GM19099 (cell line): ENCODE data around the gene SCGN.

Source experiments
- POLR2A ChIP-seq: IDR thresholded peaks from 3 replicates; pipeline ENCODE4 v1.6.1; 2011; ENCODE audit warnings: low read depth; ENCODE audit not compliant: insufficient read length; ENCODE audit errors: extremely low read depth

SCGN gene

GRCh38 chr6:25652007-25652515, at the start of gene SCGN:
SCGN (plus strand) TSS chr6:25652215; CDS start chr6:25652404, 189 bp downstream.
- no peak for TF ChIP-seq POLR2A

DNA sequence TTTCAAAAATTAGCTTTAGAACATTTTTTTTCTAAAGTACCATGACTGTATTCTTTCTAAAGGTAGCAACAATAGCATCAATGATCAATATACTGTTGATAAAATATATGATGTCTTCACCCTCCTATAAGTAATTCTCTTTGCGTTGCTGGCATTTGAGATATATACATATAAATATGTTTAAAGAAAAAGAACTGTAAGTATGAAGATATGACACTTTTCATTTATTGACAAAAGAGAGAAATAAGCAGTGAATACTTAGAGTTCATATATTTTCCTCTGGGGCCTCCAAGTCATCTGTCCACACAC, 49.4 kb upstream of the SCGN start:
- TF ChIP-seq POLR2A, result no peak

DNA sequence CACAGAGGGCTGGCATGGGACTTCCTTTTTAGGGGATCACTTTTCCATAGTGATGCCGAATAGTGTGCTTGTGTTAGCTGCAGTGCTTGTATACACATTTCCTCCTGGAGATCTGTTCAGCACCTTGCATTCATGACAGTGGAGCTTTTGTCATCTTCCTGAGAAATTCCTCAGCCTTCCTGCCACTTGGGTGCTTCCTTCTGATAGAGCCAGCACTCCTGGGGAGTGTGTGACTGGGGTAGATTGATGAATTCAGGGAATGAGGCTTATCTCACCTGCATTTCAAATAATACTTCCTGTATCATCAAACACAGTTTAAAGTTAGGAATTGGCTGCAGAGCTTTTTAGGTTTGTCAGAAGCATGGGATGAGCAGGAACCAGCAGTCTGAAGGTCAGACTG, 48.8 kb upstream of the SCGN start:
- no peak for TF ChIP-seq POLR2A

- TF ChIP-seq POLR2A, result no peak
These were observed 45.9 kb upstream of the SCGN start for GRCh38 chr6:25606151-25606550.

GRCh38 chr6:25608558-25609174, 43.3 kb upstream of the SCGN start:
- TF ChIP-seq POLR2A, result no peak

DNA sequence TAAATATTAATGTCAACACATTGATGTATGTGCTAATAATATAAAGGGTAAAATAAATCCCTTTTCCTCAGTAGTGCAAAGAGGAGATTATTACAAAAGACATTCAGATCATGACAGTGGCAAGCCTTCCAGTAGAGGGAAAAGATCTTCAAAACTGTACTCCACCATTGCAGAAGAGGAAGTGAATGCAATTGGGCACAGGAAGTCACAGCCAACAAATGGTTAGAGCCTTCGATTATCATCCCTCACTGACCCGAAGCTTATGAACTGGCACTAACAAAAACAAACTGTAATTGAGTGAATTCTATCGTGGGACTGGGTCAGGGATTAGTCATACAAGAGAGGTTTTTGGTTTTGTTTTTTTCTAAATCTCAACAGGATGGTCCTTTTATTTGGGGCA, 39.3 kb upstream of the SCGN start:
- TF ChIP-seq POLR2A, result no peak

DNA sequence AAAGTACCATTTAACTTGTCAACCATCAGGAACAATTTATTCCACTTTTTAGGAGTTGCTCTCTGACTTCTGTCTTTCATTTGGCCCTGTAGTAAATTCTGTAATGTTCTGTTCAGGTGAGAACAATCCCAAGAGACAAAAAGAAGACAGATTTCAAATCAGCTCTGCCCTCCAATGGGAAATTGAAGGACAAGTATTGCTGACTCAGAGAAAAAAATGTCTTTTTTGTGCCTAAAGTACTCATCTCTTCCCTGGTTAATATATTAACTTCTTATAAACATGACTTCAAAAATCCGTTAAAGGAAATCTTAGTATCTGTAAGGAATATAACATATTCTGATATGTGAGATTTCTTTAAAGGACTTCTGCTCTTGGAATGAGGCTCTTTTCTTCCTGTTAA, 38.6 kb upstream of the SCGN start:
- no peak for TF ChIP-seq POLR2A

DNA sequence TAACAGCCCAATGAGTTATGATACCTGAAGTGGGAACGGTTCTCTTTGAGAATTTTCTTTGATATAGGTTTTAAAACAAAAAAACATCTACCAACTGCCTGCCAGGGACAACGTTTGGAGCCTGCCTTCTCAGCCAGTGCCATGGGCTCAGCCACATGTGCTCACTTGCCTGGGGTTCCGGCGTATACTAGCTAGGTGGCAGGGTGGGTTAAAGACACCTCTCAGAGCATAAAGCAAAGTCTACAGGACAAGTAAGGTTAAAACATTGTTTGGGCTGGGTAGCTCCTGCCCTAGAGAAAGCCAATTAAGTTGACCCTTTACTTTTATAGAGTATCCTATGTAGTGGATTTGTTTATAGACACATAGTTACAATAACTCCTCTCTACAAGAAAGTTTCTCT, 38.0 kb upstream of the SCGN start:
- TF ChIP-seq POLR2A, result no peak

DNA sequence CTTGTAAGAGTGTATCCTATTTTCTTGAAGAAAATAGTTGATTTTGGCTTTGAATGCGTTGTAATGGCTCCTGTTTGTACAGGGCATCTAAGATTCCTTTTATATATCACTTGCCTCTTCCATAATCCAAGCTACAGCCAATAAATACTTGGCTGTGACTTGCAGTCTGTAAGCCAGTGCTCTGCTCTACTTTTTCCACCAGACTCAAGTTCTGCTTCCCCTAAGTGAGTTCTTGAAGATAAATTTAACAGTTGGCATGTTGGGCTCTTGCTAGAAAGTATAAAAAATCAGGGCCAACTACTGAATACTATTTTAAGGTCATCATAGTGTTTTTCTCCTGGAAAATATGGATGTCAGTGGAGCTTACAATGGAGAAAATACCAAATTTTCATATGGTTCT, 36.5 kb upstream of the SCGN start:
- TF ChIP-seq POLR2A, result no peak

GRCh38 chr6:25617997-25618396, 34.0 kb upstream of the SCGN start:
- no peak for TF ChIP-seq POLR2A

DNA sequence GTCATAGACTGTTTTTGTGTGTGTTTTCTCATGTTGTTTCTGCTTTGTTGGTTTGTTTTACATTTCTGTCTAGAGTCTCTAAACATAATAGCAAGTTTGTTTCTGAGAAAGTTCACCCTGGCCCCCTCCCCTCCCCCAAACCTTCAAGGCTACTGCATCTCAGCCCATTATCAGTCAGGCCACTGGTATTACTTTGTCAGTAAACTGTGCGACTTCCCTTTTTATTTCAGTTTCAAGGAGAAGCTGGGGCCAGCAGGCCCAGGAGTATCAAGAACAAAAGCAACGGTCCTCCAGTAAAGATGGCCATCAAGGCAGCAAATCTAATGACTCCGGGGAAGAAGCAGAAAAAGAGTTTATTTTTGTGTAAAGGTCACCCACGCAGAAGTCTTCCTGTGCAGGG, 32.8 kb upstream of the SCGN start:
- TF ChIP-seq POLR2A, result no peak

DNA sequence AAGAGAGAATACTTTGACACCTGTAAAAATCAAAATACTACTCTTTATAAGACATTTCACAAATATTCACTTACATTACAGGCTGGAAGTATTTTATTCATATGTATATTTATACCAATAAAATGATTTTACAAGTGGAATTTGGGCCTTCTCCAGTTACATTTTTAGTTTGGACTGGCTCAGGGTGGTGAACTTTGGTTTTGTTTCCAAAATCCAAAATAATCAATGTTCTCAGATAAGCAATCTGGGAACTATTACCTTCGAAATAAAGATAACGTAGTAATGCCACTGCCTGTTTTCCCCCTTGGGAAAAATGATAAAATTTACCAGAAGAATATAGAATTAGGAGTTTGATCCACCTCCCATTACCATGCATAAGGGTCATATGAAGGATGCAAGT, 31.6 kb upstream of the SCGN start:
- TF ChIP-seq POLR2A, result no peak

DNA sequence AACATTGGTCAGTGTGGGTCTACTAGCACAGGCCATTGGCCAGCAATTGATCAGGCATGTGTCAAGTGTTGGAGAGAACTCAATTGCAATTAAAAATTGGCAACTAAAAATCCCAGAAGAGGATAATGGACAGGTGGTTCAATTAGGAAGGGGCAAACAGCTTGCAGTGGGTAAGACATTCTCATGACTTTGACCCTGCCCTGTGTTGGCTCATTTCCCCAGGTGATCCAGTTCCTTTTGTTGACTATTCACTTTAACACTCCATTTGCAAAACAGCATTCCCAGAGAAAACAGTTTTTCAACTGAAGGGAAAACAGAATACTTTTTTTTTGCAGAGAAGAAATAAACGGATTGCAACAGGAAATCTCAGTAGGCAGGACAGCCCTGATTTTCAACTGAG, 28.9 kb upstream of the SCGN start:
- TF ChIP-seq POLR2A, result no peak

DNA sequence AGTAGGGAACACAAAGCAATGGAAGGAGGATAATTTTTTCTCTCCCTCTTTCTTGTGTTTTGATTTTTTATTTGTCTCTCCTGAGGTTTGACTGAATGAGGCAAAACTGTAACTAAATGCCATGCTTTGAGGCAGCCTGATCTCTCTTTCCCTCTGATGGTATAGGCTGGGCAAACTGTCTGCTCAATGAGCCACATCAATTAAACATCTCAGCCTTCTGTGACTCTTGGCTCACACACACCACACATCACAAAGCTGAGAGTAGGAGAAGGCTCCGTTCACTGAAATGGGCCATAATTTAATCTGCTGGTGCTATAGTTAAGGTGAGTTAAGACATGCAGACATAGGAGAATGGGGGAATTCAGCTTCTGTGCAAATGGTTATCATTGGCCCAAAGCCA, 28.1 kb upstream of the SCGN start:
- no peak for TF ChIP-seq POLR2A

DNA sequence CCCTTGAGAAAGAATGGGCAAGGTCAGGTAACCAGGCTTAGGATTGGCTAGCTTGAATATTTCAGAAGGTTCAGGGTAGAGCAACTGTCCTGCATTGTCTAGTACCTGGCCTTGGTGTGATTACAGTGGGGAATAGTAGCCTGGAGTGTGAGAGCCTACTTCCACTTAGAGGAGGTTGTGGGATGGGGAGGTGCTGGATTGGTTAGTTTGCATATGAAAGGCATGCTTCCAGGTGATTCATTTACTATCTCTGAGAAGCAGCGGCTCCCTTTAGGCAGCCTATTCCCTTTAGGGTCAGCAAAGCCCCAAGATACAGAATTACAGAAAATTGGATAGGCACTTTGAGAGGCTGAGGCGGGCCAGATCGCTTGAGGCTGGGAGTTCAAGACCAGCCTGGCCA, 25.0 kb upstream of the SCGN start:
- TF ChIP-seq POLR2A, result no peak

- no peak for TF ChIP-seq POLR2A
These were observed 23.4 kb upstream of the SCGN start for GRCh38 chr6:25628471-25629197.

GRCh38 chr6:25629198-25629576, 22.8 kb upstream of the SCGN start:
- no peak for TF ChIP-seq POLR2A
